ENCODE data around the gene ARHGEF25. TPM values are rescaled to one million over a fixed set of nuclear protein-coding genes. Genes with fewer than 3 reads are reported as not detected.
"Not testable (repeated sequence)": the region's sequence is repeated elsewhere in the genome, so short reads cannot be mapped to it uniquely, and the experiment has no call there.

Gene ARHGEF25
- total RNA-seq: 9.7 TPM
- long read RNA-seq: 0 reads

DNA sequence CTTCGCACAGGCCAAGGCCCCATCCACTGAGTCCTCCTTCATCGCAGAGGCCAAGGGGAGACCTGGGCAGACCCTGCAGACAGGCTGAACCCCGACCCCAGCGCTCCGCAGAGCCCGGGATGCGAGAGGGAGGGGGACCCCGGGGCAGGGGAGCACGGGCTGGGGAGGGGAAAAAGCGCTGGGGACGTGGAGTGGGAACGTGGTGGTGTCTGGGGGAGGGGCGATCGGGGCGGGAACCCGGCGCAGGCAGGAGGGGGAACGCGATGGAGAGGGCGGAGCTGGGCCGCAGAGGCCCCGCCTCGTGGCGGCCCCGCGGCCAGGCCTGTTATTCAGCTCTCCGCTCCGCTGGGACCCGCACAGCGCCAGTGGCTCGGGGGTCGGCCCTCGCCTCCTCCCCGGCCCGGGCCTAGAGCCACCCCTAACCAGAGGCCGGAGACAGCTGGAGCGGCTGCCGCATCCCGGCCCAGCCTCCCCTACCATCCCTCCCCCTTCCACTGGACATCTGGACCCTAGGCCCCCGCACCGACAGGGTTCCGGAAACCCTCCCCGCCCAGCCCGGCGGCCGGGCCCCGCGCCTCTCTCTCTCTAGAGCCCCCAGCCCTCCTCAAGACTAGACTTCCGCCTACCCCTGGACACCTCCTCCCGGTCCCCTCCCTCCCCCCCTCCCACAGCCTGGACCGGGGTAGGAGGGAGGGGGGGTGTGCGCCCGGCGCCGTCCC lies at the start of gene ARHGEF25:
Gene ARHGEF25, plus strand, starts transcription at position 328 of the 719 bp plus-strand sequence. CDS start 460 bp downstream, outside the sequence.
- H3K36me3 ChIP-seq: peaks cover 34% of the 10 kb centered on the region
- TF ChIP-seq, protein P1, sequence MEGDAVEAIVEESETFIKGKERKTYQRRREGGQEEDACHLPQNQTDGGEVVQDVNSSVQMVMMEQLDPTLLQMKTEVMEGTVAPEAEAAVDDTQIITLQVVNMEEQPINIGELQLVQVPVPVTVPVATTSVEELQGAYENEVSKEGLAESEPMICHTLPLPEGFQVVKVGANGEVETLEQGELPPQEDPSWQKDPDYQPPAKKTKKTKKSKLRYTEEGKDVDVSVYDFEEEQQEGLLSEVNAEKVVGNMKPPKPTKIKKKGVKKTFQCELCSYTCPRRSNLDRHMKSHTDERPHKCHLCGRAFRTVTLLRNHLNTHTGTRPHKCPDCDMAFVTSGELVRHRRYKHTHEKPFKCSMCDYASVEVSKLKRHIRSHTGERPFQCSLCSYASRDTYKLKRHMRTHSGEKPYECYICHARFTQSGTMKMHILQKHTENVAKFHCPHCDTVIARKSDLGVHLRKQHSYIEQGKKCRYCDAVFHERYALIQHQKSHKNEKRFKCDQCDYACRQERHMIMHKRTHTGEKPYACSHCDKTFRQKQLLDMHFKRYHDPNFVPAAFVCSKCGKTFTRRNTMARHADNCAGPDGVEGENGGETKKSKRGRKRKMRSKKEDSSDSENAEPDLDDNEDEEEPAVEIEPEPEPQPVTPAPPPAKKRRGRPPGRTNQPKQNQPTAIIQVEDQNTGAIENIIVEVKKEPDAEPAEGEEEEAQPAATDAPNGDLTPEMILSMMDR (IDR thresholded peaks at IDR 0.05; ENCODE audit: borderline replicate concordance): no peak
- intact Hi-C loops (cut with micrococcal nuclease): no loop called here
- H3K4me3 ChIP-seq: peak within 1 kb of the TSS; percentile 87
- H3K27ac ChIP-seq (replicated peaks): peak within 1 kb of the TSS; percentile 90
- H3K9me3 ChIP-seq (replicated peaks): no peaks in the 10 kb centered on the region
- peaks cover 96% of the 10 kb centered on the region for H3K4me1 ChIP-seq
- H3K27me3 ChIP-seq (ENCODE audit: low read depth): peaks cover 4% of the 10 kb centered on the region
- peak; percentile 87 for DNase-seq

DNA sequence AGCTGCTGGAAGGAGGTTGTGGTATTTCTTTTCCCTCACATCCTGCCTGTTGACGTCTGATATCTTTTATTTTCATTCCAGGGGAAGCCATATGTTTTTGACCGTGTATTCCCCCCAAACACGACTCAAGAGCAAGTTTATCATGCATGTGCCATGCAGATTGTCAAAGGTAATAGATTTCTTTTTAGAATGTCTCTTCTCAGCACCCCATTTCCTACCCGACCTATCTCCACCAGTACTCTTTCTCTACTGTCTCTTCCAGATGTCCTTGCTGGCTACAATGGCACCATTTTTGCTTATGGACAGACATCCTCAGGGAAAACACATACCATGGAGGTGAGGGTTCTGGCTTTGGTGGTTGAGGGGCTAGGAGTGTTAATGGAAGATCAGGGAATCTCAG lies 47.9 kb upstream of the ARHGEF25 start:
- H3K4me1 ChIP-seq: no peaks in the 10 kb centered on the region
- no peak overlapping the region for H3K4me3 ChIP-seq
- TF ChIP-seq, protein P1 (IDR thresholded peaks at IDR 0.05; ENCODE audit: borderline replicate concordance): no peak
- peaks cover 71% of the 10 kb centered on the region for H3K27me3 ChIP-seq (ENCODE audit: low read depth)
- no peaks in the 10 kb centered on the region for H3K36me3 ChIP-seq
- intact Hi-C loops (cut with micrococcal nuclease): no loop called here
- no peak overlapping the region for H3K27ac ChIP-seq (replicated peaks)
- no peaks in the 10 kb centered on the region for H3K9me3 ChIP-seq (replicated peaks)
- DNase-seq: no peak

DNA sequence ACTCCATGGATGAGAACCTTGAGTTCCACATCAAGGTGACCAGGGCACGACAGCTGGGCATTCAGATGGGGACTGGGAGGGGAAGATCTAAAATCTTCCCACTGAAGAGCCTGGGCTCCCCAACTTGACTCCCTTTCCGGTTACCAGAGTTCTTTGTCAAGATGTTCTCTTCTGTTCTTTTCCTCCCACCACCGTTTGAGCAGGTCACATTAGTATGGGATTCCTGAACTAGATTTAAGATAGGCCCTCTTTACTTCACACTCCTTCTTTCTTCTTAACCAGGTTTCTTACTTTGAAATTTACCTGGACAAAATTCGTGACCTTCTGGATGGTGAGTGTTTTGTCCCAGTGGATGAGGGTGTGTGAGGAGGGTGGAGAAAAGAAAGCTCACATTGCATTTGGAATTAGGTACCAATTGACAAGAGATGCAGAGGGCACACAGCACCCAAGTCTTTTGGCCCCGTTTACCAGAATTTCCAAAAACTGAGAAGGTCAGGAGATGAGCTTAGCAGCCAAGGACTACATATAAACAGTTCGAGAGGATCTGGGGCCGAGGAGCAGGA lies 47.0 kb upstream of the ARHGEF25 start:
- H3K4me3 ChIP-seq: no peak overlapping the region
- intact Hi-C loops (cut with micrococcal nuclease): no loop called here
- H3K9me3 ChIP-seq (replicated peaks): no peaks in the 10 kb centered on the region
- no peaks in the 10 kb centered on the region for H3K4me1 ChIP-seq
- peaks cover 80% of the 10 kb centered on the region for H3K27me3 ChIP-seq (ENCODE audit: low read depth)
- no peak for DNase-seq
- TF ChIP-seq, protein P1 (IDR thresholded peaks at IDR 0.05; ENCODE audit: borderline replicate concordance): no peak
- H3K27ac ChIP-seq (replicated peaks): no peak overlapping the region
- no peaks in the 10 kb centered on the region for H3K36me3 ChIP-seq

- intact Hi-C loops (cut with micrococcal nuclease): no loop called here
- DNase-seq: no peak
- H3K36me3 ChIP-seq: no peaks in the 10 kb centered on the region
- H3K27me3 ChIP-seq (ENCODE audit: low read depth): peaks cover 90% of the 10 kb centered on the region
- no peaks in the 10 kb centered on the region for H3K4me1 ChIP-seq
- no peak overlapping the region for H3K27ac ChIP-seq (replicated peaks)
- no peaks in the 10 kb centered on the region for H3K9me3 ChIP-seq (replicated peaks)
- TF ChIP-seq, protein P1 (IDR thresholded peaks at IDR 0.05; ENCODE audit: borderline replicate concordance): no peak
- H3K4me3 ChIP-seq: no peak overlapping the region
Measured at GRCh38 chr12:57568838-57569237, 42.4 kb upstream of the ARHGEF25 start.

DNA sequence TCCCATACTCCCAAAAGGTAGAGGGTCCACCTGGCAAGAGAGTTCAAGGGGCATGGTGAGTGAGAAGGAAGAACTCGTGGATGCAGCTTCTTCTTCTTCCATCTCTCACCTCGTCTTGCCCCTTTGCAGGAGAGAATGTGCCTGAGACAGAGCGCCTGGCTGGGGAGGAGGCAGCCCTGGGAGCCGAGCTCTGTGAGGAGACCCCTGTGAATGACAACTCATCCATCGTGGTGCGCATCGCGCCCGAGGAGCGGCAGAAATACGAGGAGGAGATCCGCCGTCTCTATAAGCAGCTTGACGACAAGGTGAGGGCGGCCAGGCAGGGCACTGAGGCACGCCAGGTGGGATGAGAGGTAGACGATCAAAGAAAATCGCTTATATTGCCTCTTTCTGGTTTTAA lies 41.4 kb upstream of the ARHGEF25 start:
- Histone ChIP-seq H3K27me3 (ENCODE audit: low read depth) (peaks cover 83% of the 10 kb centered on the region), H3K4me3 (no peak overlapping the region), H3K9me3 (replicated peaks) (no peaks in the 10 kb centered on the region), H3K36me3 (no peaks in the 10 kb centered on the region), H3K27ac (replicated peaks) (no peak overlapping the region), H3K4me1 (no peaks in the 10 kb centered on the region)
- TF ChIP-seq, protein P1 (IDR thresholded peaks at IDR 0.05; ENCODE audit: borderline replicate concordance): no peak
- DNase-seq: no peak
- intact Hi-C loops (cut with micrococcal nuclease): no loop called here

GRCh38 chr12:57570438-57570837 lies 40.8 kb upstream of the ARHGEF25 start:
- peaks cover 83% of the 10 kb centered on the region for H3K27me3 ChIP-seq (ENCODE audit: low read depth)
- intact Hi-C loops (cut with micrococcal nuclease): not testable (repeated sequence)

More at GRCh38 chr12:57570438-57570837, 40.8 kb upstream of the ARHGEF25 start:
- not testable (repeated sequence) for DNase-seq; H3K36me3 ChIP-seq; H3K4me3 ChIP-seq; H3K9me3 ChIP-seq (replicated peaks); H3K27ac ChIP-seq (replicated peaks); H3K4me1 ChIP-seq

All from left ventricle myocardium inferior (tissue), 1 donor.